Limb (tissue), 2 donors: ENCODE measurements around the gene NAALADL1.
A peak's percentile ranks its signal among the peaks of the same experiment; 100 is the strongest.
"Not testable (repeated sequence)": the region's sequence is repeated elsewhere in the genome, so short reads cannot be mapped to it uniquely, and the experiment has no call there.

Experiments
- DNase-seq, 2 donors: peaks; one replicate each; pipeline ENCODE4 v3.0.0-alpha.2; 2016; ENCODE audit errors: extremely low spot score in 2 of 2

The NAALADL1 gene

GRCh38 chr11:65016705-65017104 is 41.6 kb downstream of the NAALADL1 start:
- no peak for DNase-seq

- DNase-seq, result no peak
Measured at GRCh38 chr11:65014726-65015227, 43.6 kb downstream of the NAALADL1 start.

- DNase-seq, result peak; percentile 94 to 96
Measured at GRCh38 chr11:65013888-65014725, 44.2 kb downstream of the NAALADL1 start, which contains the start of gene ARL2. Gene ARL2 (plus strand): TSS chr11:65014160. CDS start chr11:65014208, 48 bp downstream.

- peak; percentile 91 to 93 for DNase-seq
Measured at GRCh38 chr11:65013130-65013887, 45.0 kb downstream of the NAALADL1 start.

GRCh38 chr11:65008873-65009272 is 49.5 kb downstream of the NAALADL1 start:
- no peak for DNase-seq

GRCh38 chr11:65008016-65008415 is 50.3 kb downstream of the NAALADL1 start:
- no peak for DNase-seq

- not testable (repeated sequence) for DNase-seq
Measured at GRCh38 chr11:65003968-65004367, 54.4 kb downstream of the NAALADL1 start.

- no peak for DNase-seq
Measured at GRCh38 chr11:65003282-65003681, 55.1 kb downstream of the NAALADL1 start.

- no peak for DNase-seq
Measured at GRCh38 chr11:65002706-65003105, 55.6 kb downstream of the NAALADL1 start.

- DNase-seq, result no peak
Measured at GRCh38 chr11:64999478-64999877, 58.9 kb downstream of the NAALADL1 start.

- DNase-seq, result no peak
Measured at GRCh38 chr11:64998690-64999431, 59.5 kb downstream of the NAALADL1 start.

GRCh38 chr11:64998141-64998540 is 60.2 kb downstream of the NAALADL1 start:
- no peak for DNase-seq

- peak in 1 of 2 donors; percentile 46 for DNase-seq
Measured at GRCh38 chr11:64996710-64997380, 61.5 kb downstream of the NAALADL1 start, which contains the start of gene BATF2. Gene BATF2 (minus strand): TSS chr11:64996971. CDS start chr11:64996914, 57 bp downstream.

- no peak for DNase-seq
Measured at GRCh38 chr11:64996327-64996709, 62.0 kb downstream of the NAALADL1 start.
